NCI-H748 treated with DMSO at 0.1 percent for 48 hours (cell line): ENCODE results near the gene TMEM87A.
"Not testable (repeated sequence)": the region's sequence is repeated elsewhere in the genome, so short reads cannot be mapped to it uniquely, and the experiment has no call there.

Experiments
- DNase-seq: peaks from one replicate; lab custom pipeline; 2025; lab: John Stamatoyannopoulos, UW

TMEM87A gene

DNA sequence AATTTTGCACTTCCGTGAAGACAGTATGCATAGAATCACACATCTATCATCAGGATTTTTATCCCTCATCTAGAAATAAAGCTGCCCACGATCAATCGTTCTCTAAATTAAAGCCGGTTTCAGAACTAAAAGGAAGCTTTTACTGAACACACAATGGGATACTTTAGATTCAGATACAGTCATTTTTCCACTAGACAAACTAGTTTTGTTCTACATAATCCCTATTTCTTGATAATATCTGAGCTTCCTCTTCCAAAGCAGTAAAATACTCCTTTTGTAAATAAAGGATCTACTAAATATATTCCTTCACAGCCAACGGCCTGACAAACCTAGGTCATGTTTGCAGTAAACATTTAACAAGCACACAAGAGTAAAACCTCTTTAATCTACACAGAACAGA is 2.2 kb downstream of the TMEM87A start:
- no peak for DNase-seq

GRCh38 chr15:42270551-42270950 is 2.7 kb downstream of the TMEM87A start:
- no peak for DNase-seq

DNA sequence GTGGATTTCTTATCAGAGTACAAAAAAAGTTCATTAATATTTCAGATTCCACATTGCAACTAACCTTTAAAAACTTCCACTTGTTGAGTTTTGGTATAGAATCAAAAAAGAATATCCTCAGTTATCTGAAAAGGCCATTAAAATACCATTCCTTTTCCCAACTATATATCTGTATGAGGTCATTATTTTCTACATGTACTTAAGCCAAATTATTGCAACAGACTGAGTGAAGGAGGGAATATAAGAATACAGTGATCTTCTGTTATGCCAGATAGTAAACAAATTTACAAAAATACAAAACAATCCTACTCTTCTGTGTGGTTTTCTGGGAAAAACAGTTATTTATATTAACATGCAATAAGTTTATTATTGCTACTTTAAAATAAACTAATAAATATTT is 5.9 kb downstream of the TMEM87A start:
- DNase-seq, result no peak

DNA sequence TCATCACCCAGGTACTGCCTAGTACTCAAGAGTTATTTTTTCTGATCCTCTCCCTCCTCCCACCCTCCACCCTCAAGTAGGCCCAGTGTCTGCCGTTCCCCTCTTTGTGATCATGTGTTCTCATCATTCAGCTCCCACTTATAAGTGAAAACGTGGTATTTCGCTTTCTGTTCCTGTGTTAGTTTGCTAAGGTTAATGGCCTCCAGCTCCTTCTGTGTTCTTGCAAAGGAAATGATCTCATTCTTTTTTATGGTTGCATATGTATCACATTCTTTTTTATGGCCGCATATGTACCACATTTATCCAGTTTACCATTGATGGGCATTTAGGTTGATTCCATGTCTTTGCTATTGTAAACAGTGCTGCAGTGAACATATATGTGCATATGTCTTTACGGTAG is 8.4 kb downstream of the TMEM87A start:
- DNase-seq, result no peak

- no peak for DNase-seq
Measured at GRCh38 chr15:42253300-42253699, 19.9 kb downstream of the TMEM87A start.

DNA sequence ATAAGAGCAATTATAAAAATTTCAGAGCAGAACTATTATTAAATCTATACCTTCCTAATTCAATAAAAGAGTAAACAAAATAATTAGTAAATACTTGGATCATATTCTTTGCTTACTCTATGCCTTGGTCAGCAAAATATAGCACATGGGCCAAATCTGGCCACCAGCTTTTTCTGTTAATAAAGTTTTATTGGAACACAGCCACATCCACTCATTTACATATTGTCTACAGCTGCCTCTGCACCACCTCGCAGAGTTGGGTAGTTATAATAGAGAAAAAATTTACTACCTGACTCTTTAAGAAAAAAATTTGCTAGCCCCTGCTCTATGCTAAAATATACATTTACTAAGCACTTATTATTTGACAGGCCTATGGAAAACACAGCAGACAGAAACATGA is 32.4 kb downstream of the TMEM87A start:
- no peak for DNase-seq

GRCh38 chr15:42239528-42240182 is 33.6 kb downstream of the TMEM87A start:
- no peak for DNase-seq

DNA sequence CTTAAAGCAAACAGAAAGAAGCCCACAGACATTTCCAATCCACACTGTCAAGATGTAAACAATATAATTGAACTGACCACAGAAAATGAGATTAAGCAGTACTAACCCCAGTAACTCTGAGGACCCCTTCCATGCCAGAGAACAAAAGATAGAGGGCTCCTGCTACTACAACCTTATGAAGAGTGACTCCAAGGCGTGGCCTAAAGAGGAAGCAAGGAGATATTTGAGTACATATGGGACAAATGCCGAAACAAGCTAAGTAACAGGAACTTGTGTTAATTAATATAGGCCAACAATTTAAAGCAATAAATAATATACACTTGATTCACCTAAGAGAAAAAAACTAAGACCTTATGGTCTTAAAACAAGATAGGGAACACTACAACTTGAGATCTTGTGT is 40.1 kb downstream of the TMEM87A start:
- no peak for DNase-seq

DNA sequence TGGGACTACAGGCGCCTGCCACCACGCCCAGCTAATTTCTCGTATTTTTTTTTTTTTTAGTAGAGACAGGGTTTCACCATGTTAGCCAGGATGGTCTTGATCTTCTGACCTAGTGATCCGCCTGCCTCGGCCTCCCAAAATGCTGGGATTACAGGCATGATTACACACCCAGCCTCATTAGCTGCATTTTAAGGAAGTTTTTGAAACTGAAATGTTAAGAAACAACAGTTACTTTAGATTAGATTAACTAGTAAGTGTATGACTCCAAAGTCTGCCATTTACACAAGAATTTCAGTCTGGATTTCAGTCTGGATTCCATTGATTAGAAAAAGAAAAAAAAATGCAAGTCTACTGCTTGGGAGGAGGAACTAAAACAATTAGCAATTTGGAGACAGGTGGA is 40.6 kb downstream of the TMEM87A start:
- no peak for DNase-seq

- no peak for DNase-seq
Measured at GRCh38 chr15:42231088-42231487, 42.1 kb downstream of the TMEM87A start.

DNA sequence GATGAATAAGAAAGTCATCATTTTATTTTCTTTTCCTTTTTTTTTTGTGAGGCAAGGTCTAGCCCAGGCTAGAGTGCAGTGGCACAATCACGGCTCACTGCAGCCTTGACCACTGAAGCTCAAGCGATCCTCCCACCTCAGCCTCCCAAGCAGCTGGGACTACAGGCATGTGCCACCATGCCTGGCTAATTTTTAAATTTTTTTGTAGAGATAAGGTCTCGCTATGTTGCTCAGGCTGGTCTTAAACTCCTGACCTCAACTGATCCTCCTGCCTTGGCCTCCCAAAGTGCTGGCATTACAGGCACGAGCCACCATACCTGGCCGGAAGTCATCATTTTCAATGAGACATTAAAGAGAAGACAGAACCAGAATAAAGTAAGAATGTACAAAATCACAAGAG is 44.3 kb downstream of the TMEM87A start:
- DNase-seq, result not testable (repeated sequence)

DNA sequence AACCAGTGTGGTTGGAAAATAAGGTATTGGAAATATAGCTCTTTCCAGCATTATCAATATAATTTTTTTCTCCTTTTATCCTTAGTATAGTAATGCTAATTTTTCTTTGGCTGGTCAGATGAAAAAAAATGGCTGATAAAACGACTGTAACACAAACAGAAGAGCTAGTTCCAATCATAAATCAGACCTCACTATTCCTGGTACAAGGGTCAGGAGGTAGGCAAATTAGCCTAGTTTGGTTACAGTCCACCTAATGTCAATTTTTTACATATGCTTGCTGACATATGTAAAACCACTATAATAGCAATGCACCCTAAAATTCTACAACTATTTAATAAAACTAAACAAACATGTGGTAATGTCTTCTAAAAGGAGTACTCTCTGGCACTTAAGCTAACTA is 45.2 kb downstream of the TMEM87A start:
- no peak for DNase-seq

DNA sequence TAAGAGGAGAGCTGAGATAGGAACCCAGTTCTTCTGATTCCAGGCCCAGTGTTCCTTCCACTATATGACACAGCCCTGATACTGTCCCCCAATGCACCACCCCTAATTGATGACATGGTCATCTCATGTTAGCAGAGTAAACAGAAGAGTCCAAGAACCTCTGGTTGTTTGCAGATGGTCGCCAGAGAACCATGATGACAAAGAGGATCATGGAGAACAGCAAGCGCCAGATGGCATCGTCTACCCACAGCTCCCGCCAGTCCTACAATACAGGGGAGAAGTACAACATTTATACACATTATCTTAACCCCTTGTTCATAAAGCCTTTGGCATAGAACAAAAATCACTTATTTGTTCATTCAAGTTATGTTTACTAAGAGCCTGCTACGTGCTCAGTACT is 46.6 kb downstream of the TMEM87A start:
- no peak for DNase-seq

GRCh38 chr15:42220216-42220615 is 53.0 kb downstream of the TMEM87A start:
- no peak for DNase-seq

GRCh38 chr15:42218953-42219592 is 54.2 kb downstream of the TMEM87A start:
- no peak for DNase-seq

DNA sequence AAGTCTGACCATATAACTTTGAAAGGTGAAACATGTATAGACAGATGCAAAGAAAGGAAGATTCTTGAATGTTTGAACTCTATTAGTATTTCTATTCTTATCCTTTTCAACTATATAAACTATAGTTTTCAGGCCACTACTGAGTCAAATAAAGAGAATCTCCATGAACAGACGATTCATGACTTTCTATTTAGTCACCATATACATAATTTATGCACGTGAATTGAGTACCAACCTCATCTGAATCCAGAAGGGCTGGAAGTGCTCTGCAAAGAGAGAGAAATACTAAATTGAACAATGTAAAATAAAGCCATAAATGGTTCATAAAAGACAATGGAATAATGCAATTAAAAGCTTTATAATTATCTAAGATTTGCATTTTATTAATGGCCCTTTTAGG is 55.7 kb downstream of the TMEM87A start:
- no peak for DNase-seq

- DNase-seq, result no peak
Measured at GRCh38 chr15:42215913-42216829, 57.1 kb downstream of the TMEM87A start.

DNA sequence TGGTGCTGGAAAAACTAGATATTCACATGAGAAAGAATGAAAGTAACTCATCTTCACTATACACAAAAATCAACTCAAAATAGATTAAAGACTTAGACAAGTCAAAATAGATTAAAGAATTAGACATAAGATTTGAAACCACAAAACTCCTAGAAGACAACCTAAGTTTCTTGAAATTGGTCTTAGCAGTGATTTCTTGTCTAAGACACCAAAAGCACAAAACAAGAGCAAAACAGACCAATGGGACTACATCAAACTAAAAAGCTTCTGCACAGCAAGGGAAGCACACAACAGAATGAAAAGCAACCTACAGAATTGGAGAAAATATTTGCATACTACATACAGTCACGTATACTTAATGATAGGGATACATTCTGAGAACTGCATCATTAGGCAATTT is 58.6 kb downstream of the TMEM87A start:
- DNase-seq, result no peak

- DNase-seq, result no peak
Measured at GRCh38 chr15:42213511-42213910, 59.7 kb downstream of the TMEM87A start.

DNA sequence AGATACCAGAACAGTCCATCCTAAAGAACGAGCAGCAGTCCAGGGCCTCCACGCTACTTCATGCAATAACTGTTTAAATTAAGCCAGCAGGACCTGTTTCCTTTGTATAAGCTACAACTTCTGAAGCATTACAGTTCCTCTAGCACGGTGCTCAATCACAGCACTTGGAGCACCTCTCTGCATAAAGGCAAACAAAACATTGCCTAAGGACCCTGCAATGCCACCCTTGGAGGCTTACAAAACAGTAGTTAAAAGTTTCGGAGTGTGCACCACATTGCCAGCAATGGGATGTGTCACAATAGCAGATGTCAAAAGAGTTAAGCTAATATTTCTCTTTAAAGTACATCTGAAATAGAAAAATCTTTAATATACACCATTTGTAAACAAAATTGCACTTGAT is 62.5 kb downstream of the TMEM87A start:
- DNase-seq, result no peak

DNA sequence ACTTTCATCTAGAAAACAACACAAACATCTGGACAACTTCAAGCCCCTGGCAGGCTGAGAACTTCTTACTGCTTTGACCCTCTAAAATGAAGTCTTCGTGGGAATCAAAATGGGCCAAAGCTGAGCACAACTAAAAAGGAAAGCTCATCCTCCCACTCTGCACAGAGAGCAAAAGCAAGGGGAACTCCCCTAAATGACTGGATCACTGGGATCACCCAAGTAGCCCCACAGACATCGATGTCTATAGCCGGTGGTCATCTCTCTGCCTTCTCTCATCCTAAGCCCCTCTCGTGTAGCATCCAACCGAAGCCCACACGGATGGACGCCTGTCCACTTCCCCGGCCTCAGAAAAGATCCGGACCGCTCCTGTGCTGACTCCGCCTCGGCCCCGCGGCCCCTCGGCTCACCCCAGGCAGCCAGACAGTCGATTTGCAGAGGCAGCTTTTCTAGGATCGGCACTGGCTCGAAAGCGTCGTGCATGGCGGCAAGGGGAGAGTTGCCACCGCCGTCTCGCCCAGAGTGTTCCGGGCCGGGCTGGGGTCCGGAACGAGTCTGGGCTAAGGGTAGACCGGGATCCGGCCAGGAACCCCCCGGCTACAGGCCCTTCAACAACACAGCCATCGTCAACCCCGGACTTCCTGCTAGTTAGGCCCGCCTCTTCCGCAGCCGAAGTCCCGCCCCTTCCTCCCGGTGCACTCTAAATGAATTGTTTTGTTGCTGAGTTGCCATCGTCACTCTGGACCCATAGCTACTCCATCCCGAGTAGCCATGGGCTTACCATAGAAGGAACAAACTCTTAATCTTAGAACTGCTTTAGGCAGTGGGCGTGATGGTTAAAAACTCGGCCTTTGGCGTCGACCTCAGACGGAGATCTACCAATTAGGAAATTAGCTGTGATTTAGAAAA is 65.3 kb downstream of the TMEM87A start, which contains the start of gene VPS39:
Gene VPS39 (minus strand): TSS at position 631 of the 906 bp plus-strand sequence. CDS start 151 bp downstream, at position 480.
- DNase-seq, result peak; percentile 61

DNA sequence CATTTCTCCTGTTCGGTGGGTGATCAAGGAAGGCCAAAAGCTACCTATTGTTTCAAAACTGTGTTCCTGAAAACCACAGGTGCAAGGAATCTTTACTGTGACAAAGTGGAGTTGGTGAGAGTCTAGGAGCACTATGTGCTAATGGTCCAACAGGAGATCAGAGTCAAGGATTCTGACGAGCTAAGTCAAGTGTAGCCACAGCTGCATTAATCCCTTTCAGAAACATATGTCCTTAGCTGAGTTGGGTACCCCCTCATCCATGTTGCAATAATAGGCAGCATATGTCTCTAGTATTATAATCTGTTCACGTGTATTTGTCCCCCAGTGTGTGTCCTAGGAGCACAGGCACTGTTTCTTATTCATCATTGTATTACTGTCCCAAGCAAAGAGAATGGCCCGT is 66.8 kb downstream of the TMEM87A start:
- no peak for DNase-seq
